ENCODE results near the gene DARS2. TPM values are rescaled to one million over a fixed set of nuclear protein-coding genes. Genes with fewer than 3 reads are reported as not detected.

Gene DARS2
- total and polyA plus RNA-seq, 10 of the 15 experiments (the other 5 are each of a cell fraction or from before 2014, with no cell fraction given), result 23.9 to 69.7 (median 37.3) TPM

DNA sequence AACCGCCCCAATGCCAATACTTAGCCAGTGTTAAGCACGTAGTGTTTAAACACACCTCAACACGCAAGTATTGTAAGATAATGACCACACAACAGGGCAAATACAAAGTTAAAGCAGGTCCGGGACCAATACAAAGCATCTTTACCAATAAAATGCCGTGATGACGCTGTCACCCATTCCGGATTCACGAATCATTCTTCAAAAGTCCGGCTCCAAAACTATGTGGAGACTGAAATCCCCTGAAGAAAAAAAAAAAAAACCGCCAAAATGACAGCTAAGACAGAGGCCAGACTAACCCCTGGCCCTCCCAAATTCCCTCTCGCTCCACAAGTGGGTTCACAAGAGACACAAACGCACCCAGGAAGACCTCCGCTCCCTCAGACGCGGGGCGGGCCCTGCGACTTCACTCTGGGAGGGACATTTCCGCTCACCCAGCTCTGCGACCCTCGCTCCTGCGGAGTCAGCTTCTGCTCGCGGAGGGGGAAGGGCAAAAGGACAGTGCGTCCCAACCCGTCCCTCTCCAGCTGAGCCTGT is 625 bp upstream of the DARS2 start:
- peaks cover 55% of the 10 kb centered on the region for H3K79me2 ChIP-seq (ENCODE audit: control insufficient read depth, insufficient read depth, low read length)

More for the DNA sequence above, 625 bp upstream of the DARS2 start:
- Histone ChIP-seq H4K20me1 (ENCODE audit: control insufficient read depth, insufficient read depth) (no peaks in the 10 kb centered on the region), H3K9ac (ENCODE audit: control insufficient read depth, insufficient read depth, low read length) (peak overlapping the region; percentile 93), H3K27me3 (replicated peaks in 1 of 2; ENCODE audit: control insufficient read depth in 2 of 2, insufficient read depth in 2 of 2, low read length in 1 of 2) (no peaks in the 10 kb centered on the region), H2AFZ (ENCODE audit: control insufficient read depth, low read depth, low read length) (peak overlapping the region; percentile 87), H3K4me1 (ENCODE audit: control insufficient read depth, insufficient read depth, low read length) (no peaks in the 10 kb centered on the region; the same call in 1 of the 2 replicates), H3K36me3 (ENCODE audit: control insufficient read depth in 2 of 2, insufficient read depth in 2 of 2, low read length in 1 of 2) (no peaks in the 10 kb centered on the region; a peak in 2 of 4 replicates), H3K4me3 (peak overlapping the region; percentile 92), H3K27ac (ENCODE audit: control insufficient read depth, insufficient read depth) (peak overlapping the region; percentile 91), H3K4me2 (ENCODE audit: control insufficient read depth, insufficient read depth) (peak overlapping the region; percentile 48), H3K9me3 (replicated peaks; ENCODE audit: control insufficient read depth, insufficient read depth, low read length) (no peaks in the 10 kb centered on the region; the same call in 2 of the 3 replicates)
- RAD21 ChIA-PET (ENCODE audit: unreplicated experiment), result interaction anchor here (0.6 to 4.9 kb wide), 14 partner anchors 9 to 1080 kb away, joined by 3 to 31 read pairs (median 3); partner anchors contain the start of genes GAS5, KLHL20 and ZBTB37
- in situ Hi-C loops (cut with MboI) (loop anchor here (5.0 to 10.0 kb wide), 2 partner anchors 392 to 1079 kb away; no protein-coding TSS in a partner anchor), intact Hi-C loops (cut with micrococcal nuclease; ENCODE audit: unreplicated experiment) (loop anchor here (1.0 to 10.0 kb wide), 8 partner anchors 45 to 1171 kb away; partner anchors contain the start of genes CACYBP, KLHL20, PRDX6 and TNFSF4)
- POLR2A ChIA-PET, result interaction anchor here (1.0 to 2.9 kb wide), 5 partner anchors 8 to 109 kb away, joined by 3 to 17 read pairs (median 4); partner anchors contain the start of genes GAS5, KLHL20 and ZBTB37
- DNase-seq (ENCODE audit: low read depth, low spot score) (peak; percentile 13), ATAC-seq (peak; percentile 52), FAIRE-seq (no peak)
- TF ChIP-seq POU2F2 (IDR thresholded peaks at IDR 0.05; ENCODE audit: borderline replicate concordance, low read depth, low read length) (peak; percentile 38; the same call in 1 of the 3 replicates), POLR2A (IDR thresholded peaks at IDR 0.05; ENCODE audit: low read depth, low read length) (peak; percentile 36; the same call in 1 of the 2 replicates), FOXM1 (IDR thresholded peaks at IDR 0.05; ENCODE audit: low read depth, low read length) (no peak), ZSCAN29 (IDR thresholded peaks at IDR 0.05) (0 out of 2 replicates have a peak, but pooled peaks have one; percentile 23), BMI1 (IDR thresholded peaks at IDR 0.05; ENCODE audit: borderline replicate concordance) (no peak), SMAD1 (IDR thresholded peaks at IDR 0.05; ENCODE audit: low read depth, partially characterized antibody) (peak; percentile 23), SMC3 (IDR thresholded peaks at IDR 0.05; ENCODE audit: borderline replicate concordance, low read length) (0 out of 2 replicates have a peak, but pooled peaks have one; percentile 4)
- TF ChIP-seq, protein P1, sequence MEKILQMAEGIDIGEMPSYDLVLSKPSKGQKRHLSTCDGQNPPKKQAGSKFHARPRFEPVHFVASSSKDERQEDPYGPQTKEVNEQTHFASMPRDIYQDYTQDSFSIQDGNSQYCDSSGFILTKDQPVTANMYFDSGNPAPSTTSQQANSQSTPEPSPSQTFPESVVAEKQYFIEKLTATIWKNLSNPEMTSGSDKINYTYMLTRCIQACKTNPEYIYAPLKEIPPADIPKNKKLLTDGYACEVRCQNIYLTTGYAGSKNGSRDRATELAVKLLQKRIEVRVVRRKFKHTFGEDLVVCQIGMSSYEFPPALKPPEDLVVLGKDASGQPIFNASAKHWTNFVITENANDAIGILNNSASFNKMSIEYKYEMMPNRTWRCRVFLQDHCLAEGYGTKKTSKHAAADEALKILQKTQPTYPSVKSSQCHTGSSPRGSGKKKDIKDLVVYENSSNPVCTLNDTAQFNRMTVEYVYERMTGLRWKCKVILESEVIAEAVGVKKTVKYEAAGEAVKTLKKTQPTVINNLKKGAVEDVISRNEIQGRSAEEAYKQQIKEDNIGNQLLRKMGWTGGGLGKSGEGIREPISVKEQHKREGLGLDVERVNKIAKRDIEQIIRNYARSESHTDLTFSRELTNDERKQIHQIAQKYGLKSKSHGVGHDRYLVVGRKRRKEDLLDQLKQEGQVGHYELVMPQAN (conservative IDR thresholded peaks at IDR 0.05), result peak; percentile 95
- SMC1A ChIA-PET (ENCODE audit: uncharacterized antibody, unreplicated experiment), result interaction anchor here (0.7 to 2.1 kb wide), 13 partner anchors 28 to 1079 kb away, joined by 3 to 11 read pairs (median 3); partner anchors contain the start of genes GAS5, KLHL20 and ZBTB37
- WGBS (ENCODE audit: insufficient coverage, insufficient replicate concordance, low lambda C conversion rate, missing lambda C conversion rate), result 0% methylated on average over 25 of the region's 25 CpGs
- BruUV-seq (replicated peaks), result TSS peak; percentile 71
- CTCF ChIA-PET, result interaction anchor here (0.7 to 3.3 kb wide), 6 partner anchors 41 to 1093 kb away, joined by 3 to 25 read pairs (median 6); no protein-coding TSS in a partner anchor

Measured in GM12878 (cell line).